AG09319 (cell line): Measurements from ENCODE around the gene GABRR1.

Experiments used
- DNase-seq: peaks from one replicate; pipeline ENCODE4 v3.0.0-alpha.2; 2010; ENCODE audit warnings: low read depth; ENCODE audit errors: extremely low read depth
- TF ChIP-seq, protein P1 (sequence below): IDR thresholded peaks from 2 replicates; pipeline ENCODE4 v1.5.1; 2011; ENCODE audit warnings: low read depth, mild to moderate bottlenecking, inconsistent platforms, low read length, moderate library complexity

The GABRR1 gene

DNA sequence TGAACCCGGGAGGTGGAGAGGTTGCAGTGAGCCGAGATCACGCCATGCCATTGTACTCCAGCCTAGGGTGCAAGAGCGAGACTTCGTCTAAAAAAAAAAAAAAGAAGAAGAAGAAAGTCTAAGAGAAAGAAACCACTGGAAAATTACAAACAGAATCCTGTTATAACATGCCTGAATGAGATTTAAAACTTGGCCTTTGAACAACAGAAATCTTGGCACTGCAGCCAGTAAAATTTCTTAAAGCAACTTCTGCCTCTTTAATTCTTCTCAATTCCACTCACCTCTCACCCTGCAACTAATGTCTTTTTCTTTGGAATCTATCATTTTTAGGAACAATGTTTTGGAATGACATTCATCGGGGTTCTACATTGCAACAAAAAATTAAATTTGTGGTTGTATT lies 45.0 kb downstream of the GABRR1 start:
- TF ChIP-seq, protein P1, sequence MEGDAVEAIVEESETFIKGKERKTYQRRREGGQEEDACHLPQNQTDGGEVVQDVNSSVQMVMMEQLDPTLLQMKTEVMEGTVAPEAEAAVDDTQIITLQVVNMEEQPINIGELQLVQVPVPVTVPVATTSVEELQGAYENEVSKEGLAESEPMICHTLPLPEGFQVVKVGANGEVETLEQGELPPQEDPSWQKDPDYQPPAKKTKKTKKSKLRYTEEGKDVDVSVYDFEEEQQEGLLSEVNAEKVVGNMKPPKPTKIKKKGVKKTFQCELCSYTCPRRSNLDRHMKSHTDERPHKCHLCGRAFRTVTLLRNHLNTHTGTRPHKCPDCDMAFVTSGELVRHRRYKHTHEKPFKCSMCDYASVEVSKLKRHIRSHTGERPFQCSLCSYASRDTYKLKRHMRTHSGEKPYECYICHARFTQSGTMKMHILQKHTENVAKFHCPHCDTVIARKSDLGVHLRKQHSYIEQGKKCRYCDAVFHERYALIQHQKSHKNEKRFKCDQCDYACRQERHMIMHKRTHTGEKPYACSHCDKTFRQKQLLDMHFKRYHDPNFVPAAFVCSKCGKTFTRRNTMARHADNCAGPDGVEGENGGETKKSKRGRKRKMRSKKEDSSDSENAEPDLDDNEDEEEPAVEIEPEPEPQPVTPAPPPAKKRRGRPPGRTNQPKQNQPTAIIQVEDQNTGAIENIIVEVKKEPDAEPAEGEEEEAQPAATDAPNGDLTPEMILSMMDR = no peak
- DNase-seq = no peak

DNA sequence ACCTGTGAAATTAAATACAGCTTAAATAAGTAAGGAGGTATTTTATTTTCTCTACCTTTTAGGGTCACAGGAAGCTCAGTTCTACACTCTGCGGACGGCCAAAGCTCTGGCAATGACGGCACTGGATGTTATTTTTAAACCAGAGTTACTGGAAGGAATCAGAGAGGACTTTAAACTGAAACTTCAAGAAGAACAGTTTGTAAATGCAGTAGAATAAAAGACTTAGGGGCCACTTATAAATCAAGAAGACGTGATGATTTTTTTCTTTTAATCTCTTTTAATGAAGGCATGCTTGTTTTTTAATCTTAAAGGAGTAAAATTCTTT lies 55.1 kb downstream of the GABRR1 start:
- no peak for DNase-seq
- TF ChIP-seq, protein P1 = no peak

DNA sequence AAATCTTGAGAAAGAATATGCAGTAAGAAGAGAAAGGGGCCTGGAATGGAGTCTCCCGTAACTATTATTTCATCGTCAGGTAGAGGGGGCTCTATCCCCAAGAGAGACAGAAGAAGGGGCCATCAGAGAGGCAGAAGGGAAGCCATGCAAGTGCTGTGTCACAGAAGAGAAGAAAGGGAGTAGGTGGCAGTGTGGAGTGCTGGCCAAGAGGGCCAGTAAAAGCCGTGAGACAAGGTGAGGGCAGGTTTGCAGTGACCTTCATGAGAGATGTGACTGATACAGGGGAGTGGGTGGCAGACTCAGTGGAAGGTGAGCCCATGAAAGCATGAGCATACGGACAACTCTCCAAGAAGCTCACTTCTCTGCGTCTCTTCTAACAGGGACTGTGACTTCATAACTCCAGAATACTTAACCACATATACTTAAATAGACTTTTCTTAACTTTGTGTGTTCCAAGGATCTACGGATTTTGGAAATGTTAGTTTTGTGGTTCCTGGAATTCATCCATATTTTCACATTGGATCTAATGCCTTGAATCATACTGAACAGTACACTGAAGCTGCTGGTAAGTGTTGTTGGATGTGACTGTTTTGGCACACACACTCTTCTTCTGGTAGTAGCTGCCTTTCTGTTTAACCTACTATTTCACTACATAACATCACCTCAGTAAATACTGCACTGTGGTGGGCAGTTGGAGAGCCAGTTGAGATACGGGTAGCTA lies 55.7 kb downstream of the GABRR1 start:
- TF ChIP-seq, protein P1 = no peak
- DNase-seq = no peak

DNA sequence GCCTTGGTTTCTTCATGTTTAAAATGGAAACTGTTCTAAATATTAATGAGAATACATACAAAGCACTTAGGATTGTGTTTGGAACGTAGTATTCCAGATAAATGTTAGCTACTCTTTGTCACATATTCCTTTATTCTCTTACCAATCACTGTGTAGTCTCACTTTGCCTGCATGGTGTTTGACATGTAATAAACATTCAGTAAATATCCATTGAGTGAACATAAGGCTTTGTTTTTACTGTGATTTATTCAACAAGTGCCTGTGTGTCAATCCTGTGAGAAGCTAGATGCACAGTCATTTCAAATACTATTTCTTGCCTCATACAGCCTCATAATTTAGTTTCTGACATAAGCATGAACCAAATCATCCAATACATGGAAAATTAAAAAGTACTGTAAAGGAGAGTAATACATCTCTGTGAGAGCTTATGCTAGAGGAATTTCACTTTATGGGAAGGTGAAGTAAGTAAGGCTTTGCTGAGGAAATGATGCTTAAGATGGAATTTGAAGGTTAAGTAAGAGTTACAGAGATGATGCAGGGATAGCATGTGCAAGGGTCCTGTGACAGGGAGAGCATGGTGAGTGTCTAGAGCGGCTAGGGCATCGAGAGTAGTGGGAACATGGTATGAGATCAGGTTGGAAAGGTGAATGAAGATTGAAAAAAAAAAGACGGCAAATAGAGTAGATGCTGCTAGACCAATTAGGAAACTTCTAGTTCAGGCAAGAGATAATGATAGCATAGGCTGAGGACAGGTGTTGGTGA lies 56.6 kb downstream of the GABRR1 start:
- TF ChIP-seq, protein P1 = no peak

DNA sequence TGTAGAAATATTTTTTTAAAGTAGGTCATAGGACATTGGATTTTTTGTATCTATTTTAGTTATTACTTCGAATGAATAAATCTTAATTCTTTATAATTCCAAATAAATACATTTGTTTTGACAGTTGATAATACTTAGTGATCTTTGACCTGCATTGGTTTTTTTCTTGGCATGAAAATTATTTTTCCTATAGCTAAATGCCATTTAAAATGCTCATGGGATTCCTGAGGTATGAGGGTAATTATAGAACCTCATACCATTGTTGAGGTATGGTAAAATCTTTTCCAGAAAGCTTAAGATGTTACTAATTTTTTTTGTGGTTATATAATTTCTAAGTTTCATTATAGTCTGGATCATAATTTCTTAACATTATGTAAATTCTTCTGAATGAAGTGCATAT lies 63.0 kb downstream of the GABRR1 start:
- no peak for DNase-seq
- TF ChIP-seq, protein P1 = no peak

More for the DNA sequence above, 56.6 kb downstream of the GABRR1 start:
- no peak for DNase-seq

DNA sequence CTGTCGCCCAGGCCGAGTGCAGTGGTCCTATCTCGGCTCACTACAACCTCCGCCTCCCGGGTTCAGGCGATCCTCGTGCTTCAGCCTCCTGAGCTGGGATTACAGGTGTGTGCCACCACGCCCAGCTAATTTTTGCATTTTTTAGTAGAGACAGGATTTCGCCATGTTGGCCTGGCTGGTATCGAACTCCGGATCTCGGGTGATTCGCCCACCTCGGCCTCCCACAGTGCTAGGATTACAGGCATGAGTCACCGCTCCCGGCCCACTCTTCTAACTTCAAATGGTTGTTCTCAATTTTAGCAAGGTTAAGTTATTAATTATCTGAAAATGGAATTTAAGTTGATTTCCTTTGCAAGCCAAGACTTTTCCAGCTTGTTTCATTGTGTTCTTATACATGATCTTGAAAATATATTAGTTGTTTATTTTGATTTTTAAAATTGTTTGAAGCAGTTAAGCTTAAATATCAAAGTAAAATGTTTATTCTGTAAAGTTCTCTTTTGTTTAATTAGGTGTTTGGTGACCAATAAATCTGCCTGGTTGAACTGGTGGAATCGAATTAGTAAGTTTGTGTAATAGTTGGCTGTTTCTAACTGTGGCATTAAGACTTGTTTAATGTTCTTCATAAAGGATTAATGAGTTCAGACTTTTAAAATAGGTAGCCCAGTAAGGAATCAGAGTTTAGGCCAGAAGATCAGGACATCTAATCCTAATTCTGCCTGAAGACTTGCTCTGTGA lies 69.0 kb downstream of the GABRR1 start:
- no peak for DNase-seq
- TF ChIP-seq, protein P1 = no peak
